HL-60 (cell line): Measurements from ENCODE around the gene AMDHD2.

ENCODE experiments used
- DNase-seq, 2 experiments: peaks; one replicate each; pipeline ENCODE4 v3.0.0-alpha.2; 2010 to 2020; ENCODE audit warnings: low read depth in 1 of 2, low spot score in 1 of 2
- H3K27ac ChIP-seq: fragments of 250-450 bp; sonication (Bioruptor Pico); replicated peaks from 2 replicates; pipeline ENCODE4 v1.5.1; 2020; ENCODE audit warnings: mild to moderate bottlenecking, moderate library complexity
- H3K27me3 ChIP-seq: fragments of 250-450 bp; sonication (Bioruptor Pico); 2 replicates; pipeline ENCODE4 v1.5.1; 2021; ENCODE audit warnings: mild to moderate bottlenecking, moderate library complexity; ENCODE audit not compliant: insufficient read depth, poor library complexity, severe bottlenecking
- H3K4me3 ChIP-seq: replicated peaks from 2 replicates; pipeline ENCODE4 v1.5.1; 2011; ENCODE audit warnings: mild to moderate bottlenecking, control low read depth, low read length; ENCODE audit not compliant: insufficient read depth
- CTCF ChIP-seq: IDR thresholded peaks from one replicate; pipeline ENCODE4 v1.5.1; 2011; ENCODE audit warnings: low read length, control low read depth, inconsistent platforms; ENCODE audit not compliant: insufficient read depth
- GABPA ChIP-seq: IDR thresholded peaks from 2 replicates; pipeline ENCODE4 v1.6.1; 2012; ENCODE audit warnings: low read depth
- POLR2AphosphoS5 ChIP-seq: IDR thresholded peaks from 2 replicates; pipeline ENCODE4 v1.6.1; 2012; ENCODE audit warnings: low read depth
- REST ChIP-seq: IDR thresholded peaks from 2 replicates; pipeline ENCODE4 v1.6.1; 2012; ENCODE audit warnings: low read depth; ENCODE audit not compliant: insufficient replicate concordance
- SPI1 ChIP-seq: IDR thresholded peaks from 2 replicates; pipeline ENCODE4 v1.6.1; 2012; ENCODE audit warnings: low read depth, mild to moderate bottlenecking, borderline replicate concordance

The AMDHD2 gene

GRCh38 chr16:2483939-2484897 is 36.0 kb upstream of the AMDHD2 start:
- DNase-seq: no peak
- Histone ChIP-seq H3K27me3 (no peaks in the 10 kb centered on the region), H3K4me3 (no peak overlapping the region)

GRCh38 chr16:2484898-2485508 is 35.2 kb upstream of the AMDHD2 start:
- TF ChIP-seq REST (no peak), CTCF (no peak), SPI1 (no peak), GABPA (no peak), POLR2AphosphoS5 (no peak)
- DNase-seq: no peak
- Histone ChIP-seq H3K27ac (no peak overlapping the region), H3K27me3 (no peaks in the 10 kb centered on the region), H3K4me3 (no peak overlapping the region)

More at GRCh38 chr16:2483939-2484897, 36.0 kb upstream of the AMDHD2 start:
- TF ChIP-seq POLR2AphosphoS5: no peak
- TF ChIP-seq REST: no peak
- TF ChIP-seq GABPA: no peak
- TF ChIP-seq CTCF: no peak
- TF ChIP-seq SPI1: no peak
- no peak overlapping the region for H3K27ac ChIP-seq

GRCh38 chr16:2485811-2486507 is 34.2 kb upstream of the AMDHD2 start:
- TF ChIP-seq POLR2AphosphoS5 (no peak), GABPA (no peak), CTCF (no peak), SPI1 (no peak), REST (no peak)
- no peak overlapping the region for H3K4me3 ChIP-seq
- DNase-seq: no peak
- H3K27me3 ChIP-seq: no peaks in the 10 kb centered on the region
- H3K27ac ChIP-seq: no peak overlapping the region
